ENCODE results near the gene PLEKHJ1.

DNA sequence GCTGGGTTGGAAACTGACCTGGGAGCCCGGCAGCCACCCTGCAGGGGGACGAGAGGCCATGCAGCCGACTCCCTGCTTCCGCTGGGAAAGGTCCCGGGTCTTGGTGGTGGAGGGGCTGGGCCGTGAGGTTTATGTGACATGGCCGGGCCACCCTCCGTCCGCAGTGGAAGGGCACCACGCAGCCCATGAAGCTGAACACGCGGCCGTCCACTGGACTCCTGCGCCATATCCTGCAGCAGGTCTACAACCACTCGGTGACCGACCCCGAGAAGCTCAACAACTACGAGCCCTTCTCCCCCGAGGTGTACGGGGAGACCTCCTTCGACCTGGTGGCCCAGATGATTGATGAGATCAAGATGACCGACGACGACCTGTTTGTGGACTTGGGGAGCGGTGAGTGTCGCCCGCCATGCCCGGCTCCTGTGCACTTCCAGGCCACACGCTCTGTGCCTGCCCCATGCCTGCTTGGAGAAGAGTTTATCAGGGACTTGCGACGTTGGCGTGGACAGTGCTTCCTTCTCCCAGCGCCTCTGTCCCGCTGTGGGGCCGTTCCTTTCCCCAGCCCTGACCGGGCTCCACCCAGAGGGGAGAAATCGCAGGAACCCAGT lies 45.2 kb downstream of the PLEKHJ1 start:
- TF ChIP-seq FOSL2 (IDR thresholded peaks at IDR 0.05; ENCODE audit: borderline replicate concordance, low read depth) (no peak), CTCF (IDR thresholded peaks at IDR 0.05) (no peak), EZH2phosphoT487 (IDR thresholded peaks at IDR 0.05; ENCODE audit: borderline replicate concordance, low read depth) (no peak), POLR2AphosphoS5 (IDR thresholded peaks at IDR 0.05; ENCODE audit: low read depth, low read length) (no peak), EP300 (IDR thresholded peaks at IDR 0.05; ENCODE audit: borderline replicate concordance in 1 of 2, low read depth in 1 of 2, low read length in 1 of 2) (no peak), YY1 (IDR thresholded peaks at IDR 0.05; ENCODE audit: low read depth) (no peak)
